Measurements from ENCODE around the gene ACRV1. TPM values are rescaled to one million over a fixed set of nuclear protein-coding genes. Genes with fewer than 3 reads are reported as not detected.

ACRV1 gene
- polyA plus RNA-seq, 1 experiment: not detected

GRCh38 chr11:125701858-125702621 is 21.4 kb upstream of the ACRV1 start:
- ChIA-PET POLR2A (no interaction called here), CTCF (interaction anchor here (1.5 to 1.6 kb wide), 2 partner anchors 22 to 75 kb away, joined by 4 to 5 read pairs; no protein-coding TSS in a partner anchor)
- no peak for TF ChIP-seq CTCF (IDR thresholded peaks at IDR 0.05; ENCODE audit: low read depth, low read length)
- DNase-seq (ENCODE audit: low read depth, low spot score): no peak
- Histone ChIP-seq H3K27me3 (ENCODE audit: control insufficient read depth, insufficient read depth, low read length) (peaks cover 2% of the 10 kb centered on the region), H3K9me3 (ENCODE audit: control insufficient read depth, insufficient read depth, low read length) (no peaks in the 10 kb centered on the region), H3K27ac (ENCODE audit: low read depth, low read length) (no peak overlapping the region), H3K4me3 (ENCODE audit: low read depth, low read length) (no peak overlapping the region)

GRCh38 chr11:125701018-125701610 is 20.5 kb upstream of the ACRV1 start:
- TF ChIP-seq CTCF (IDR thresholded peaks at IDR 0.05; ENCODE audit: low read depth, low read length): no peak
- no peak overlapping the region for H3K27ac ChIP-seq (ENCODE audit: low read depth, low read length)
- H3K9me3 ChIP-seq (ENCODE audit: control insufficient read depth, insufficient read depth, low read length): no peaks in the 10 kb centered on the region
- POLR2A ChIA-PET: no interaction called here
- peaks cover 2% of the 10 kb centered on the region for H3K27me3 ChIP-seq (ENCODE audit: control insufficient read depth, insufficient read depth, low read length)
- no peak for DNase-seq (ENCODE audit: low read depth, low spot score)
- H3K4me3 ChIP-seq (ENCODE audit: low read depth, low read length): no peak overlapping the region
- CTCF ChIA-PET: no interaction called here

GRCh38 chr11:125694951-125695350 is 14.3 kb upstream of the ACRV1 start:
- no peak for DNase-seq (ENCODE audit: low read depth, low spot score)
- no peak for TF ChIP-seq CTCF (IDR thresholded peaks at IDR 0.05; ENCODE audit: low read depth, low read length)
- Histone ChIP-seq H3K4me3 (ENCODE audit: low read depth, low read length) (no peak overlapping the region), H3K27ac (ENCODE audit: low read depth, low read length) (no peak overlapping the region), H3K9me3 (ENCODE audit: control insufficient read depth, insufficient read depth, low read length) (no peaks in the 10 kb centered on the region), H3K27me3 (ENCODE audit: control insufficient read depth, insufficient read depth, low read length) (peaks cover 2% of the 10 kb centered on the region)
- CTCF ChIA-PET: interaction anchor here (0.6 kb wide), 1 partner anchor 381 kb away, joined by 3 read pairs; no protein-coding TSS in a partner anchor
- POLR2A ChIA-PET: no interaction called here

- H3K4me3 ChIP-seq (ENCODE audit: low read depth, low read length): no peak overlapping the region
- H3K27ac ChIP-seq (ENCODE audit: low read depth, low read length): no peak overlapping the region
- no peaks in the 10 kb centered on the region for H3K9me3 ChIP-seq (ENCODE audit: control insufficient read depth, insufficient read depth, low read length)
- DNase-seq (ENCODE audit: low read depth, low spot score): no peak
- H3K27me3 ChIP-seq (ENCODE audit: control insufficient read depth, insufficient read depth, low read length): peaks cover 2% of the 10 kb centered on the region
- no peak for TF ChIP-seq CTCF (IDR thresholded peaks at IDR 0.05; ENCODE audit: low read depth, low read length)
- POLR2A ChIA-PET: no interaction called here
- CTCF ChIA-PET: no interaction called here
Observed at GRCh38 chr11:125692887-125693286, 12.2 kb upstream of the ACRV1 start.

- no peaks in the 10 kb centered on the region for H3K9me3 ChIP-seq (ENCODE audit: control insufficient read depth, insufficient read depth, low read length)
- TF ChIP-seq CTCF (IDR thresholded peaks at IDR 0.05; ENCODE audit: low read depth, low read length): no peak
- POLR2A ChIA-PET: no interaction called here
- no peaks in the 10 kb centered on the region for H3K27me3 ChIP-seq (ENCODE audit: control insufficient read depth, insufficient read depth, low read length)
- H3K4me3 ChIP-seq (ENCODE audit: low read depth, low read length): no peak overlapping the region
- DNase-seq (ENCODE audit: low read depth, low spot score): no peak
- CTCF ChIA-PET: no interaction called here
- H3K27ac ChIP-seq (ENCODE audit: low read depth, low read length): no peak overlapping the region
Observed at GRCh38 chr11:125690006-125690405, 9.4 kb upstream of the ACRV1 start.

Measured in AG04450 (cell line).